ENCODE results near the gene CCNE1. TPM values are rescaled to one million over a fixed set of nuclear protein-coding genes. Genes with fewer than 3 reads are reported as not detected.

CCNE1 gene
- total and polyA plus RNA-seq, 9 of the 15 experiments (the other 6 are each of a cell fraction or from before 2014, with no cell fraction given) = 6.2 to 41.0 (median 31.6) TPM

DNA sequence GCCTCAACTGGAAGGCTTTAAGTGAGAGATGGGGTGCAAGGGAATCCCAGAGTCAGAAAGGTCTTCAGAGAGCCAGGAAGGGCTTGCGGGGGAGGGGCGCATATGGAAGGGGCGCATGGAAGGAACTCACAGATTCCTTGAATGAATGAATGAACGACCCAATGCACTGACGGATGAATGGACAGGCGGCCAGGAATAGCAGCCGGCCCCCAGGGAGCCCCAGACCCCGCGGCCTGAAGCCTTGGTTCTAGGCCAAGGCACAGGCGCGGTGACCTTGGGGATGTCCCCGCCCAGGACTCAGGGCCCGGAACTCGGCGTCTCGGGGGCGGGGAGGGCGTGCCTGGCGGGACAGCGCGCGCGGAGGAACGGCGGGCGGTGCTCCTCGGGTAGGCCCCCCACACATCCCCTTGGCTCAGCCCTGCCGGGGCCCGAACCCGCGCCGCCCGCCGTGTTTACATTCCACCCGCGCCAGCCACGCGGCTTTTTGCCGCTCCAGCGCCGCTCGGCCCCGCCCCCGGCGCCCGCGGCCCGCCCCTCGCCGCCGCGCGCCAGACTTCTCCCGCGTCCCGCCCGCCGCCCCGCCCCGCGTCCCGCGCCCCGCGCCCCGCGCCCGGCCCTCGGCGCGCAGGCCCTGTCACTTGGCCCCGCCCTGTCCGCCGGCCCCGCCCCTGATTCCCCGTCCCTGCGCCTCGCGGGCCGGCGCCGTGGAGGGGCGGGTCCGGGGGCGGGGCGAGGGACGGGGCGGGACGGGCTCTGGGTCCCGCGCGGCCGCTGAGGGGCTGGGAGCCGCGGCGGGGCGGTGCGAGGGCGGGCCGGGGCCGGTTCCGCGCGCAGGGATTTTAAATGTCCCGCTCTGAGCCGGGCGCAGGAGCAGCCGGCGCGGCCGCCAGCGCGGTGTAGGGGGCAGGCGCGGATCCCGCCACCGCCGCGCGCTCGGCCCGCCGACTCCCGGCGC lies at the start of gene CCNE1 (continued):
- TF ChIP-seq, protein P1, sequence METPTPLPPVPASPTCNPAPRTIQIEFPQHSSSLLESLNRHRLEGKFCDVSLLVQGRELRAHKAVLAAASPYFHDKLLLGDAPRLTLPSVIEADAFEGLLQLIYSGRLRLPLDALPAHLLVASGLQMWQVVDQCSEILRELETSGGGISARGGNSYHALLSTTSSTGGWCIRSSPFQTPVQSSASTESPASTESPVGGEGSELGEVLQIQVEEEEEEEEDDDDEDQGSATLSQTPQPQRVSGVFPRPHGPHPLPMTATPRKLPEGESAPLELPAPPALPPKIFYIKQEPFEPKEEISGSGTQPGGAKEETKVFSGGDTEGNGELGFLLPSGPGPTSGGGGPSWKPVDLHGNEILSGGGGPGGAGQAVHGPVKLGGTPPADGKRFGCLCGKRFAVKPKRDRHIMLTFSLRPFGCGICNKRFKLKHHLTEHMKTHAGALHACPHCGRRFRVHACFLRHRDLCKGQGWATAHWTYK (CRISPR knock-in tag; IDR thresholded peaks at IDR 0.05) = 0 out of 2 replicates have a peak, but pooled peaks have one; percentile 41
- TF ChIP-seq POLR2A (conservative IDR thresholded peaks at IDR 0.05) = peak; percentile 87
- 0 out of 2 replicates have a peak, but pooled peaks have one; percentile 10 for TF ChIP-seq SOX6 (IDR thresholded peaks at IDR 0.05)
- peak; percentile 49; the same call in 1 of the 2 replicates for TF ChIP-seq SMARCA4 (IDR thresholded peaks at IDR 0.05)
- TF ChIP-seq NBN (IDR thresholded peaks at IDR 0.05; ENCODE audit: low read depth) = no peak
- TF ChIP-seq MEF2A (IDR thresholded peaks at IDR 0.05; ENCODE audit: control insufficient read depth, low read depth, low read length) = no peak
- TF ChIP-seq FOXA3 (CRISPR knock-in tag; conservative IDR thresholded peaks at IDR 0.05 in 1 of 2, IDR thresholded peaks at IDR 0.05 in 1 of 2) = peak in 1 of 2 experiments; percentile 44; a peak in 1 of 4 replicates
- no peak for TF ChIP-seq ZC3H11A (IDR thresholded peaks at IDR 0.05; ENCODE audit: low read depth, low read length)
- no peak for TF ChIP-seq SRSF3 (IDR thresholded peaks at IDR 0.05; ENCODE audit: insufficient read depth, low read length)
- no peak for TF ChIP-seq TCFL5 (CRISPR knock-in tag; conservative IDR thresholded peaks at IDR 0.05)
- TF ChIP-seq LARP7 (IDR thresholded peaks at IDR 0.05) = no peak
- TF ChIP-seq SNIP1 (IDR thresholded peaks at IDR 0.05; ENCODE audit: low read depth) = no peak
- TF ChIP-seq ZNF140 (CRISPR knock-in tag; IDR thresholded peaks at IDR 0.05) = no peak
- TF ChIP-seq KDM2B (CRISPR knock-in tag; IDR thresholded peaks at IDR 0.05) = 0 out of 2 replicates have a peak, but pooled peaks have one; percentile 3
- no peak for TF ChIP-seq TSC22D4 (tag; IDR thresholded peaks at IDR 0.05)
- TF ChIP-seq, protein P2, sequence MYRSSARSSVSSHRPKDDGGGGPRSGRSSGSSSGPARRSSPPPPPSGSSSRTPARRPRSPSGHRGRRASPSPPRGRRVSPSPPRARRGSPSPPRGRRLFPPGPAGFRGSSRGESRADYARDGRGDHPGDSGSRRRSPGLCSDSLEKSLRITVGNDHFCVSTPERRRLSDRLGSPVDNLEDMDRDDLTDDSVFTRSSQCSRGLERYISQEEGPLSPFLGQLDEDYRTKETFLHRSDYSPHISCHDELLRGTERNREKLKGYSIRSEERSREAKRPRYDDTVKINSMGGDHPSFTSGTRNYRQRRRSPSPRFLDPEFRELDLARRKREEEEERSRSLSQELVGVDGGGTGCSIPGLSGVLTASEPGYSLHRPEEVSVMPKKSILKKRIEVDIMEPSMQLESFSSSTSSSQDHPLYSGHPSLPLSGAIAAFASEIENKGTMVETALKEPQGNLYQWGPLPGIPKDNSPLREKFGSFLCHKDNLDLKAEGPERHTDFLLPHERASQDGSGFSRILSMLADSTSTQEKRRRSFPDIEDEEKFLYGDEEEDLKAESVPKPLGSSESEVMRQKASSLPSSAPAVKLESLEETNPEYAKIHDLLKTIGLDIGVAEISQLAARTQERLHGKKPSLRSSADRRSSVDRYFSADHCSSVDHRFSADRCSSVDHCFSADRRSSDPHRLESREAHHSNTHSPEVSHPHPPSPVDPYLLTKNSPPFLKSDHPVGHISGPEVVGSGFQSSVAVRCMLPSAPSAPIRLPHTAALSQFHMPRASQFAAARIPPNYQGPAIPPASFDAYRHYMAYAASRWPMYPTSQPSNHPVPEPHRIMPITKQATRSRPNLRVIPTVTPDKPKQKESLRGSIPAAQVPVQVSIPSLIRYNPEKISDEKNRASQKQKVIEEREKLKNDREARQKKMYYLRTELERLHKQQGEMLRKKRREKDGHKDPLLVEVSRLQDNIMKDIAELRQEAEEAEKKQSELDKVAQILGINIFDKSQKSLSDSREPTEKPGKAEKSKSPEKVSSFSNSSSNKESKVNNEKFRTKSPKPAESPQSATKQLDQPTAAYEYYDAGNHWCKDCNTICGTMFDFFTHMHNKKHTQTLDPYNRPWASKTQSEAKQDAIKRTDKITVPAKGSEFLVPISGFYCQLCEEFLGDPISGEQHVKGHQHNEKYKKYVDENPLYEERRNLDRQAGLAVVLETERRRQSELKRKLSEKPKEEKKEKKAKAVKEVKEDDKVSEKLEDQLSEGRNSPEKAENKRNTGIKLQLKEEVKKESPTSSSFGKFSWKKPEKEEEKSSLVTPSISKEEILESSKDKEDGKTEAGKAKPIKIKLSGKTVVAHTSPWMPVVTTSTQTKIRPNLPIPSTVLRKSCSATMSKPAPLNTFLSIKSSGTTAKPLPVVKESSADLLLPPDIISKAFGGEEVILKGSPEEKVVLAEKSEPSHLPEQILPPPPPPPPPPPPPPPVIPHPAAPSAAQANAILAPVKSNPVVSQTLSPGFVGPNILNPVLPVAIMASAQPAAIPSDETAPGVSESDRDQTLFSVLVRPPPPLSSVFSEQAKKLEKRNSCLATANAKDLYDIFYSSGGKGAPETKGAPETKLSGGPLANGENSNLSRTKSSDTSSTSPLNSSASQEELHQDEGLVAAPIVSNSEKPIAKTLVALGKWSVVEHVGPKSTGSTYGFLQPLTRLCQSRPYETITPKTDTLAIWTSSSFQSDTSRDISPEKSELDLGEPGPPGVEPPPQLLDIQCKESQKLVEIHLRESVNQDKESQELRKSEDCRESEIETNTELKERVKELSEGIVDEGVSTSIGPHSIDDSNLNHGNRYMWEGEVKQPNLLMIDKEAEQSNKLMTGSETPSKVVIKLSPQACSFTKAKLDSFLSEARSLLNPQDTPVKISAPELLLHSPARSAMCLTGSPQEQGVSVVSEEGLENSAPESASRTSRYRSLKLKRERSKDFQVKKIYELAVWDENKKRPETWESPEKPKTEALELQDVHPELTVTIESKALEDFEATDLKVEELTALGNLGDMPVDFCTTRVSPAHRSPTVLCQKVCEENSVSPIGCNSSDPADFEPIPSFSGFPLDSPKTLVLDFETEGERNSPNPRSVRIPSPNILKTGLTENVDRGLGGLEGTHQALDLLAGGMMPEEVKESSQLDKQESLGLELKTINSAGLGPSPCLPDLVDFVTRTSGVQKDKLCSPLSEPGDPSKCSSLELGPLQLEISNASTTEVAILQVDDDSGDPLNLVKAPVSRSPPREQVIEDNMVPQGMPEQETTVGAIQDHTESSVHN (IDR thresholded peaks at IDR 0.05; ENCODE audit: borderline replicate concordance in 1 of 2, low read depth in 1 of 2) = no peak
- TF ChIP-seq E2F3 (CRISPR knock-in tag; IDR thresholded peaks at IDR 0.05) = peak; percentile 89; the same call in 1 of the 2 replicates
- TF ChIP-seq CBX1 (IDR thresholded peaks at IDR 0.05; ENCODE audit: low read depth) = 0 out of 2 replicates have a peak, but pooled peaks have one; percentile 66
- TF ChIP-seq TRIM28 (IDR thresholded peaks at IDR 0.05) = no peak
- TF ChIP-seq STAT5A (IDR thresholded peaks at IDR 0.05; ENCODE audit: borderline replicate concordance, low read length) = no peak
